BJ (cell line): ENCODE measurements around the gene SORCS3. TPM values are rescaled to one million over a fixed set of nuclear protein-coding genes. Genes with fewer than 3 reads are reported as not detected.

Experiments used
- CTCF ChIA-PET: fragments of 350-600 bp; formaldehyde crosslinking; extraction: SDS; loops from one replicate; lab custom pipeline; 2021; ENCODE audit warnings: antibody characterized with exemption, inconsistent platforms; lab: Yijun Ruan, JAX
- POLR2A ChIA-PET: fragments of 300-600 bp; sonication (Branson Sonifier 250); formaldehyde crosslinking; extraction: SDS; loops from one replicate; lab custom pipeline; 2021; ENCODE audit warnings: antibody characterized with exemption; lab: Charles Lee
- DNase-seq: peaks from one replicate; pipeline ENCODE4 v3.0.0-alpha.2; 2011; ENCODE audit warnings: low read depth
- H3K27me3 ChIP-seq: 2 replicates; pipeline ENCODE4 v1.6.0; 2011; ENCODE audit warnings: low read length; ENCODE audit not compliant: control insufficient read depth, insufficient read depth
- H3K36me3 ChIP-seq: 2 replicates; pipeline ENCODE4 v1.5.1; 2011; ENCODE audit warnings: low read length; ENCODE audit not compliant: control insufficient read depth, insufficient read depth
- H3K4me3 ChIP-seq: 2 replicates; pipeline ENCODE4 v1.5.1; 2011; ENCODE audit warnings: low read depth, mild to moderate bottlenecking, control low read depth, low read length
- polyA plus RNA-seq: library from polyadenylated mRNA; depleted of rRNA; stranded (reverse); fragments of >200 nt; gene quantifications from 2 replicates; pipeline ENCODE4 v1.2.3, GENCODE V29; 2011
- TF ChIP-seq, protein P1 (sequence below): IDR thresholded peaks from 2 replicates; pipeline ENCODE4 v1.5.1; 2011; ENCODE audit warnings: low read depth, mild to moderate bottlenecking, control low read depth, inconsistent platforms, low read length, moderate library complexity; ENCODE audit not compliant: insufficient read depth

Gene SORCS3
- polyA plus RNA-seq, 1 experiment, result not detected

DNA sequence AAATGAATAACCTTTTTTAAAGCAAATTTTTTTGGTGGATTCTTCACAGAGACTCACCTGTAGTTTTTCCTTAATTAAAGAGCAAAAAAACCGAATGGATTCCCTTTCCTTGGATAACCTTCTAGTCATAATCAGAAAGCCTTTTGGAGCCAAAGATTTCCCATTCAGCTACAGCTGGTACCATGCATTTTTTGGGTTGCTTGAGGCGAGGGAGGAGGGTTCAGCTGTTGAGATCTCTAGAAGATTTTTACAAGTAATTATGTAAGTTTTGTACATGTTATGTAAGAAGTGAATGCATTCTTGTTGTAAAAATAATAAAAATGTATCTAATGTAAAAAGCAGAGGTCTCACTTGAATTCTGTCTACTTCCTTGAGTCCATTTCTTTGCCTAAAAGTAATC is 463.2 kb downstream of the SORCS3 start:
- TF ChIP-seq, protein P1, sequence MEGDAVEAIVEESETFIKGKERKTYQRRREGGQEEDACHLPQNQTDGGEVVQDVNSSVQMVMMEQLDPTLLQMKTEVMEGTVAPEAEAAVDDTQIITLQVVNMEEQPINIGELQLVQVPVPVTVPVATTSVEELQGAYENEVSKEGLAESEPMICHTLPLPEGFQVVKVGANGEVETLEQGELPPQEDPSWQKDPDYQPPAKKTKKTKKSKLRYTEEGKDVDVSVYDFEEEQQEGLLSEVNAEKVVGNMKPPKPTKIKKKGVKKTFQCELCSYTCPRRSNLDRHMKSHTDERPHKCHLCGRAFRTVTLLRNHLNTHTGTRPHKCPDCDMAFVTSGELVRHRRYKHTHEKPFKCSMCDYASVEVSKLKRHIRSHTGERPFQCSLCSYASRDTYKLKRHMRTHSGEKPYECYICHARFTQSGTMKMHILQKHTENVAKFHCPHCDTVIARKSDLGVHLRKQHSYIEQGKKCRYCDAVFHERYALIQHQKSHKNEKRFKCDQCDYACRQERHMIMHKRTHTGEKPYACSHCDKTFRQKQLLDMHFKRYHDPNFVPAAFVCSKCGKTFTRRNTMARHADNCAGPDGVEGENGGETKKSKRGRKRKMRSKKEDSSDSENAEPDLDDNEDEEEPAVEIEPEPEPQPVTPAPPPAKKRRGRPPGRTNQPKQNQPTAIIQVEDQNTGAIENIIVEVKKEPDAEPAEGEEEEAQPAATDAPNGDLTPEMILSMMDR, result no peak
- ChIA-PET CTCF (no interaction called here), POLR2A (no interaction called here)
- Histone ChIP-seq H3K27me3 (no peaks in the 10 kb centered on the region), H3K36me3 (no peaks in the 10 kb centered on the region), H3K4me3 (no peak overlapping the region)
- DNase-seq, result no peak

- DNase-seq, result no peak
- no peaks in the 10 kb centered on the region for H3K27me3 ChIP-seq
- TF ChIP-seq, protein P1, result no peak
- CTCF ChIA-PET, result no interaction called here
- no peak overlapping the region for H3K4me3 ChIP-seq
- H3K36me3 ChIP-seq, result no peaks in the 10 kb centered on the region
- POLR2A ChIA-PET, result no interaction called here
These were observed 468.1 kb downstream of the SORCS3 start for GRCh38 chr10:105109164-105109563.

DNA sequence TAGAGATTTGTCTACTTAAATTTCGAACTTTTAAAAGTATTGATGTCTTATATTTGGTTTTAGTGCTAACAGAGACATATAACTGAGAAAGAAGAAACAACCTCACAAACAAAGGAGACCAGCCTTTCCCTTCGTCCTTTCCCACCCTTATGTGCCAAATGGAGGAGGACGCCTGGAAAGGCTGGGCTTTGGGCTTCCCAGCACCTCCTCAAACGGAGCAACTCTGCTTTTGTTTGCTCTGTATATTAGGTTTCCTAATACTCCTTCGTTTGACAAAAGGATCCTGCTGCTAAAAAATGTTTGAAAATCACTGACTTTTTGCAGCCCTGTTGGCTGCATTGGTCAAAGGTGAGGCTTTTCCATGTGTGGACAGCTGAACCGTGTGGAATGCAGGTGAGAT is 471.8 kb downstream of the SORCS3 start:
- DNase-seq, result no peak
- TF ChIP-seq, protein P1, result no peak
- Histone ChIP-seq H3K36me3 (no peaks in the 10 kb centered on the region), H3K4me3 (no peak overlapping the region), H3K27me3 (no peaks in the 10 kb centered on the region)
- ChIA-PET POLR2A (no interaction called here), CTCF (no interaction called here)

DNA sequence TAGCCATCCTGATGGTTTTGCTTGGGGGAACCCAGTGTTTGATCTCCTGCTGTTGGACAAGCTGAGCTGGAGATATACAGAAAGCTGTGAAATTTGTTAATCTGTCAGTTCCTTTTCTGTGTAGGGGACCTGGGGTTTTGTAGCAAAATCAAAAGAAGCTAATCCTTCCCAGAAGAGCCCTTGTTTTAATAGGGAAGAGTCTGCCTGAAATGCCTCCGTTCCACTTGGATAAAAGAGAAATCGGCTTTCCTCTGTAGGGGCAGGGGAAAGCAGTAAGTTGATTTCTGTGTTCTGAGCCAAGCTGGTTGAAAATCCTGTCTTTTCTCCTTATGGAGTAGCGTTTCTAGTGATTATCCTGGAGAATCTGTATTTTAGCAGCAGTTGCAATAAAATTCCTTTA is 472.6 kb downstream of the SORCS3 start:
- H3K27me3 ChIP-seq, result no peaks in the 10 kb centered on the region
- no peak overlapping the region for H3K4me3 ChIP-seq
- H3K36me3 ChIP-seq, result no peaks in the 10 kb centered on the region
- TF ChIP-seq, protein P1, result no peak
- CTCF ChIA-PET, result no interaction called here
- POLR2A ChIA-PET, result no interaction called here
- no peak for DNase-seq

- CTCF ChIA-PET, result no interaction called here
- TF ChIP-seq, protein P1, result no peak
- DNase-seq, result no peak
- no peaks in the 10 kb centered on the region for H3K27me3 ChIP-seq
- no peaks in the 10 kb centered on the region for H3K36me3 ChIP-seq
- H3K4me3 ChIP-seq, result no peak overlapping the region
- POLR2A ChIA-PET, result no interaction called here
These were observed 480.7 kb downstream of the SORCS3 start for GRCh38 chr10:105121743-105122142.
